Measurements from ENCODE around the gene STAB1.

DNA sequence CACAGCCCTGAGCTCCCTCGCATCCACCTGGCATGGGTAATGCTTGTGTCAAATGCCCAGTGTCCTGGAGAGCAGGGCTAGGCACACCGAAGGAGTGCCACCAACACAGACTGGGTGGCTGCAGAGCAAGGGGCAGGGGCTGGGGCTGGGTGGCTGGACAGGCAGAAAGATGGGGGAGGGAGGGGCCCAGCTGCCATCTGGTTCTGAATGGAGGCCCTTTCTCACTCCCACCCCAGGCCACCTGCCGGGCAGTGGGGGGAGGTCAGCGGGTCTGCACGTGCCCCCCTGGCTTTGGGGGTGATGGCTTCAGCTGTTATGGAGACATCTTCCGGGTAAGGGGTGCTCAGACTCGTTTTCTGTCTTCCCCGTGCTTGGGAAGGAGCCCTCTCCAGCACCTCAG lies 17.0 kb downstream of the STAB1 start:
- TF ChIP-seq, protein P1, sequence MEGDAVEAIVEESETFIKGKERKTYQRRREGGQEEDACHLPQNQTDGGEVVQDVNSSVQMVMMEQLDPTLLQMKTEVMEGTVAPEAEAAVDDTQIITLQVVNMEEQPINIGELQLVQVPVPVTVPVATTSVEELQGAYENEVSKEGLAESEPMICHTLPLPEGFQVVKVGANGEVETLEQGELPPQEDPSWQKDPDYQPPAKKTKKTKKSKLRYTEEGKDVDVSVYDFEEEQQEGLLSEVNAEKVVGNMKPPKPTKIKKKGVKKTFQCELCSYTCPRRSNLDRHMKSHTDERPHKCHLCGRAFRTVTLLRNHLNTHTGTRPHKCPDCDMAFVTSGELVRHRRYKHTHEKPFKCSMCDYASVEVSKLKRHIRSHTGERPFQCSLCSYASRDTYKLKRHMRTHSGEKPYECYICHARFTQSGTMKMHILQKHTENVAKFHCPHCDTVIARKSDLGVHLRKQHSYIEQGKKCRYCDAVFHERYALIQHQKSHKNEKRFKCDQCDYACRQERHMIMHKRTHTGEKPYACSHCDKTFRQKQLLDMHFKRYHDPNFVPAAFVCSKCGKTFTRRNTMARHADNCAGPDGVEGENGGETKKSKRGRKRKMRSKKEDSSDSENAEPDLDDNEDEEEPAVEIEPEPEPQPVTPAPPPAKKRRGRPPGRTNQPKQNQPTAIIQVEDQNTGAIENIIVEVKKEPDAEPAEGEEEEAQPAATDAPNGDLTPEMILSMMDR (conservative IDR thresholded peaks at IDR 0.05 in 1 of 2, IDR thresholded peaks at IDR 0.05 in 1 of 2; ENCODE audit: low read depth in 1 of 2, low read length in 2 of 2), result no peak
- TF ChIP-seq EZH2 (IDR thresholded peaks at IDR 0.05; ENCODE audit: low read length, missing control alignments), result no peak
